22Rv1 (cell line): ENCODE results near the gene RPL32.
"Not testable (repeated sequence)": the region's sequence is repeated elsewhere in the genome, so short reads cannot be mapped to it uniquely, and the experiment has no call there.

Source experiments
- H3K27ac ChIP-seq: fragments of 450-650 bp; 2 replicates; pipeline ENCODE4 v1.5.1; 2017
- ZFX ChIP-seq: fragments of 450-650 bp; IDR thresholded peaks from 2 replicates; pipeline ENCODE4 v1.6.1; 2017; ENCODE audit warnings: antibody characterized with exemption, borderline replicate concordance
- TF ChIP-seq, protein P1 (sequence below): fragments of 450-650 bp; IDR thresholded peaks from 2 replicates; pipeline ENCODE4 v1.5.1; 2017; ENCODE audit warnings: mild to moderate bottlenecking

The RPL32 gene

DNA sequence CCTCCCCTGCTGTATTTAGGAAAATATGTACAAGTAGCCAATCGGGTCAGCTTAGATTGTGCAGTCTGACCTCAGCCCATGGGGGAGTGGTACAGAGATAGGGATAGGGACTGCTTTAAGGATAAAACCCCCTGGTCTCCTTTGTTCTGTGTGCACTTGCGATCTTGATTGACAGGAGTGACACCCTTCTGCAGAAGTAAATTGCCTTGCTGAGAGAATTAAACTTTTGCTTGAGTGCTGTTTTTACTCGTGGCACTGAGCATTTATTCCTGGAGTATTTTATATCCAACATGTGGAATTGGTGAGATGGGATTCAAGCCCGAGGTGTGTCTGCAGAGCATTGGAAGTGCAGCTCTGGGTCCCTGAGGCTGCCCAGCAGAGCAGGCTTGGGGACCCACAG lies 23.9 kb upstream of the RPL32 start:
- TF ChIP-seq, protein P1, sequence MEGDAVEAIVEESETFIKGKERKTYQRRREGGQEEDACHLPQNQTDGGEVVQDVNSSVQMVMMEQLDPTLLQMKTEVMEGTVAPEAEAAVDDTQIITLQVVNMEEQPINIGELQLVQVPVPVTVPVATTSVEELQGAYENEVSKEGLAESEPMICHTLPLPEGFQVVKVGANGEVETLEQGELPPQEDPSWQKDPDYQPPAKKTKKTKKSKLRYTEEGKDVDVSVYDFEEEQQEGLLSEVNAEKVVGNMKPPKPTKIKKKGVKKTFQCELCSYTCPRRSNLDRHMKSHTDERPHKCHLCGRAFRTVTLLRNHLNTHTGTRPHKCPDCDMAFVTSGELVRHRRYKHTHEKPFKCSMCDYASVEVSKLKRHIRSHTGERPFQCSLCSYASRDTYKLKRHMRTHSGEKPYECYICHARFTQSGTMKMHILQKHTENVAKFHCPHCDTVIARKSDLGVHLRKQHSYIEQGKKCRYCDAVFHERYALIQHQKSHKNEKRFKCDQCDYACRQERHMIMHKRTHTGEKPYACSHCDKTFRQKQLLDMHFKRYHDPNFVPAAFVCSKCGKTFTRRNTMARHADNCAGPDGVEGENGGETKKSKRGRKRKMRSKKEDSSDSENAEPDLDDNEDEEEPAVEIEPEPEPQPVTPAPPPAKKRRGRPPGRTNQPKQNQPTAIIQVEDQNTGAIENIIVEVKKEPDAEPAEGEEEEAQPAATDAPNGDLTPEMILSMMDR = no peak
- TF ChIP-seq ZFX = no peak
- no peak overlapping the region for H3K27ac ChIP-seq

DNA sequence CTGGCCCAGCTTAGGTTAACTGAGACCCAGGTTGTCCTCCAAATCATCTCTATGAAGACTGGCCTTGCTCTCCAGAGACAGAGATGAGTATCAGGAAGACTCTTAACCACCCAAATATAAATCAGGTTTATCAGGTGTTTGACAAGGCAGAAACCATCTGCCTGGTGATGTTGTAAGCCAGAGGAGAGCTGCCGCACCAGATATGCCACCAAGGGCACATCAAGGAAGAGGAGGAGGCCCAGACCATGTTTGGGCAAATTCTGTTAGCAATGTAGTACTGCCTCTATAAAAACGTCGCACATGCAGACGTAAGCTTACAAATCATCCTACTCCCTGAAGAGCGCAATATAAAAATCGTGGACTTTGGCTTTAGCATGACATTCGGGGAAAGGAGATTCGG lies 21.0 kb upstream of the RPL32 start:
- H3K27ac ChIP-seq = no peak overlapping the region
- TF ChIP-seq ZFX = no peak
- TF ChIP-seq, protein P1 = no peak

DNA sequence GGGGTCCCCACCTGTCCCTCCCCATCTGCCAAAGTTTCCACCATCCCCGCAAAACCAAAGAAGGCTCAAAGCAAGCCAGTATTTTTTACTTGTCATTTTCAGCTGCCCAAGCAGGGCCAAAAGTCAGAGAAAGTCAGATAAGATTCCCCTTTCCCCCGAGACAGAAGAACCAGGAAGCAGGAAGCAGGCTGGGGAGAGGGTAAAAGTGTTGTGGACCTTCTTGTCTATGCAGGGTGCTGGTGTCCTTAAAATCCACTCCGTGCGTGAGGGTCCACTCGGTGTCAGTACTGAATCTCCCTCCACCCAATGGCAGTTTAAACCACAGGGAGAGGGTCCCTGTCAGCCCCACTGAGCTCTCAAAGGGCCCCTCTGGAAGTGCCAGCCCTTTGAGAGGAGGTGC lies 20.2 kb upstream of the RPL32 start:
- no peak overlapping the region for H3K27ac ChIP-seq
- TF ChIP-seq, protein P1 = no peak
- no peak for TF ChIP-seq ZFX

DNA sequence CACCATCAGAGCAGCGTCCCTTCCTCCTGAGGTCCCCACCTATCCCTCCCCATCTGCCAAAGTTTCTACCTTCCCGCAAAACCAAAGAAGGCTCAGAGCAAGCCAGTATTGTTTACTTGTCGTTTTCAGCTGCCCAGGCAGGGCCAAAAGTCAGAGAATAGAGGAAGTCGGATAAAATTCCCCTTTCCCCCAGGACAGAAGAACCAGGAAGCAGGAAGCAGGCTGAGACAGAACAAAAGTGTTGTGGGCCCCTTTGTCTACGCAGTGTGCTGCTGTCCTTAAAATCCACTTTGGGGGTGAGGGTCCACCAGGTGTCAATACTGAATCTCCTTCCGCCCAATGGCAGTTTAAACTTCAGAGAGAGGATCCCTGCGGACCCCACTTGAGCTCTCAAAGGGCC lies 18.5 kb upstream of the RPL32 start:
- H3K27ac ChIP-seq = no peak overlapping the region

DNA sequence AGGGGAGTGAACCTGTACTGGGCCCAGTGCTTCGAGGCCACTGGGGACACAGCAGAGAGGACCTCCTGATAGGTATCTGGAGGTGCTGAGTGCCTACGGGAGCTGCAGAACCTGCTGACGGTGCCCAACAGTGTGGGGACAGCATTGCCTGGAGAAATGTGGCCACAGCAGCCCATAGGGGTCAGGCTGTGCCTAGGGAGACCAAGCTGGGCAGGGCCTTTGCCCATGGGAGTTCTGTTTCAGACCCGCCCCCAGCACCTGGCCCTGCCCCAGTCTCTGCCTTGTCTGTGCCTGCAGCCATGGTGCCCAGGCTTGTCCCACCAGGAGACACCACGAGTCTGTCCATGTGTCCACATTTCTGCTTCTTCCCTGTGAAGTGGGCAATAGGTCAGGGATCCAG lies 15.3 kb upstream of the RPL32 start:
- no peak overlapping the region for H3K27ac ChIP-seq
- no peak for TF ChIP-seq ZFX
- TF ChIP-seq, protein P1 = no peak

More for the DNA sequence above, 18.5 kb upstream of the RPL32 start:
- TF ChIP-seq, protein P1 = no peak
- no peak for TF ChIP-seq ZFX

DNA sequence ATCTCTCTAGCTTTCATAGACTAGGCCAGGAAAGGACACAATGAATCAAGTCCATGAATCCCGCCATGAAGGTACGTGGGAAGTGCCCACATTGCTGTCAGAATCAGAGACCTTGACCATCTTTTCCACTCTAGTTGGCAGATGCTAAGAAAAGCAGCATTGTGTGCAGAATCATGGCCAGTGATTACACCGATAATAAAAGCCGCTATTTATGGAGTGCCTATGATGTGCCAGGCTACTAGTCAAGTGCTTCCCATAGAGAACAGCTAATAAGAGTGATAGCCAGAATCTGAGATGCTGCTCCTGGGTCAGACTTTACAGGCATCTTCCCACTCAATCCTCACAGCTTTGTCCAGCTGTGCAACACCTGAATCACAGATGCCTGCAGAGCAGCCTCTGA lies 13.2 kb upstream of the RPL32 start:
- TF ChIP-seq ZFX = no peak
- TF ChIP-seq, protein P1 = no peak
- no peak overlapping the region for H3K27ac ChIP-seq

DNA sequence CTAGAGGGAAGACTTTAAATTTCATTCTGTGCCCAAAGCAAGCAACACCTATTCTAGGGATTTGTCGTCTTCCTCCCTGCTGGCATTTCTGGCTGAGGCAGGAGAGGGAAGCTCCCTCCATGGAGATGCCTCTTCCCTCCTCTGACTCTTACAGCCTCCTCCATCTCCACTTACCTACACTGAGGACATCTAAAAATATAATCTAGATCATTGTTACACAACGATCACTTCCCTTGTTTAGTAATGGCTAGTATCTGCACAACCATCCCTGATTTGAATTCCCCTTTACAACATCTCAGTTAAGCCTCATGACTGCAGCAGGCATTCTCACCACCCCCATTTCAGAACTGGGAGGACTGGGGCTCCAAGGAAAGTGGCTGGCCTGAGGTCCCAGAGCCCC lies 12.5 kb upstream of the RPL32 start:
- not testable (repeated sequence) for H3K27ac ChIP-seq

DNA sequence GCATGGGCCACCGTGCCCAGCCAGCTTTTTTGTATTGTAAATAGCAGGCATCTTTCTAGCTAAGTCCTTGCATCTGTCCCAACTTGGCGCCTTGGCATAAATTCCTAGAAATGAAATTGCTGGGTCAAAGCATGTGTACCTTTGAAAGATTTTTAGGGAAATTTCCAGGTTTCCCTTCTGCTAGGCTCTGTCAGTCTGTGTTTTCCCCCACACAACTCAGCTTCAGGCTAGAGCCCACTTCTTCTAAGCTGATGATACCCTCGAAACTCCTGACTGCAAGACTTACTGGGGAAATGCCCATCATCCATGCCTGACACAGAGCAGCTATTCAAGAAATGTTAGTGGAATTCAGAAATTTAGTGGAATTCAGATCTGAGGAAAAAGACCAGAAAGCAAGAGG lies 10.8 kb upstream of the RPL32 start:
- no peak overlapping the region for H3K27ac ChIP-seq
- no peak for TF ChIP-seq ZFX
- TF ChIP-seq, protein P1 = no peak
